Stomach (tissue), 9 donors: Measurements from ENCODE around the gene PFDN6. TPM values are rescaled to one million over a fixed set of nuclear protein-coding genes. Genes with fewer than 3 reads are reported as not detected.

ENCODE experiments used
- DNase-seq, 2 donors: peaks; one replicate each; pipeline versions ENCODE4 v3.0.0 to v3.0.0-alpha.2; 2013 to 2019
- H3K27ac ChIP-seq, 5 donors: fragments of 200-600 bp in 4 of 5; sonication (generic) in 4 of 5; one replicate each; pipeline ENCODE4 v1.5.1; 2013 to 2019; ENCODE audit warnings: mild to moderate bottlenecking in 1 of 5, moderate library complexity in 1 of 5
- H3K27me3 ChIP-seq, 3 donors: fragments of 200-600 bp; sonication (generic); one replicate each; pipeline ENCODE4 v1.5.1; 2017 to 2019; ENCODE audit warnings: mixed run types in 1 of 3
- H3K36me3 ChIP-seq, 4 donors: fragments of 200-600 bp; sonication (generic); 1 replicate in 3 of 4; 2 replicates in 1 of 4; pipeline ENCODE4 v1.5.1; 2016 to 2019
- H3K4me1 ChIP-seq, 4 donors: fragments of 200-600 bp; sonication (generic); one replicate each; pipeline ENCODE4 v1.5.1; 2016 to 2019
- H3K4me3 ChIP-seq, 4 donors: fragments of 200-600 bp; sonication (generic) in 3 of 4; one replicate each; pipeline ENCODE4 v1.5.1; 2016 to 2019; ENCODE audit warnings: mild to moderate bottlenecking in 1 of 4
- H3K9me3 ChIP-seq, 4 donors: fragments of 200-600 bp; sonication (generic); one replicate each; pipeline ENCODE4 v1.5.1; 2016 to 2019
- CTCF ChIP-seq, 7 experiments: fragments of 450-650 bp in 4 of 7; fragments of 200-600 bp in 3 of 7; sonication (generic) in 3 of 7; IDR thresholded peaks; one replicate each; pipeline ENCODE4 v1.5.1; 2016 to 2019; ENCODE audit warnings: antibody characterized with exemption in 7 of 7, control low read depth in 2 of 7, mild to moderate bottlenecking in 1 of 7
- EP300 ChIP-seq: sonication (generic); formaldehyde crosslinking; IDR thresholded peaks from one replicate; pipeline ENCODE4 v1.6.1; 2017; ENCODE audit warnings: antibody characterized with exemption
- POLR2A ChIP-seq, 4 donors: fragments of 450-650 bp; IDR thresholded peaks; one replicate each; pipeline ENCODE4 v1.6.1; 2016; ENCODE audit warnings: antibody characterized with exemption in 4 of 4, control low read depth in 2 of 4, mild to moderate bottlenecking in 1 of 4, moderate library complexity in 1 of 4
- POLR2AphosphoS5 ChIP-seq, 3 donors: sonication (generic); formaldehyde crosslinking; IDR thresholded peaks; one replicate each; pipeline ENCODE4 v1.6.1; 2016; ENCODE audit warnings: antibody characterized with exemption in 3 of 3
- WGBS, 5 donors: extraction: QIAGEN DNeasy Blood & Tissue Kit in 3 of 5; methylation state at CpG; one replicate each; pipeline versions ENCODE4 v1.1.5 to v1.1.7; 2013 to 2018; 5-methylcytosine and 5-hydroxymethylcytosine counted together
- intact Hi-C: fragments of 100-400 bp; cut with DNase I; formaldehyde crosslinking; loops from one replicate; pipeline ENCODE4 v1.15.1; 2023; ENCODE audit warnings: low total_unique reads
- polyA plus RNA-seq, 3 donors: library from polyadenylated mRNA; stranded (reverse); fragments of 200-250 nt; gene quantifications; one replicate each; pipeline ENCODE4 v1.2.3, GENCODE V29; 2013
- total RNA-seq, 5 donors: library from RNA; depleted of rRNA; stranded (reverse); fragments of >200 nt; gene quantifications; one replicate each; pipeline versions ENCODE4 v1.1.0 to v1.2.3, GENCODE V29; 2014 to 2016
- donor health status: healthy with polysubstance abuse.
- donor health status: Bipolar disorder and iron deficiency.
- donor health status: healthy.

PFDN6 gene
- total and polyA plus RNA-seq, 8 donors: 9.7 to 265 (median 32.9) TPM; not detected in 1

- no peak for DNase-seq
Observed at GRCh38 chr6:33318426-33319073, 29.1 kb downstream of the PFDN6 start.

GRCh38 chr6:33319939-33320314, 30.5 kb downstream of the PFDN6 start:
- intact Hi-C loops: no loop called here
- Histone ChIP-seq H3K36me3 (peaks cover 27 to 45% (median 40%) of the 10 kb centered on the region in 4 donors), H3K27ac (peak overlapping the region in 4 of 5 donors; percentile 64 to 97 (median 92)), H3K27me3 (no peaks in the 10 kb centered on the region), H3K4me3 (peak overlapping the region in 2 of 4 donors; percentile 11 to 91), H3K9me3 (no peaks in the 10 kb centered on the region), H3K4me1 (peaks cover 48 to 79% (median 76%) of the 10 kb centered on the region in 4 donors)
- TF ChIP-seq POLR2A (IDR thresholded peaks at IDR 0.05): no peak
- DNase-seq: no peak
- WGBS, 5 donors: 86 to 93% (median 89%) methylated on average over 3 of the region's 3 CpGs

More at GRCh38 chr6:33318426-33319073, 29.1 kb downstream of the PFDN6 start:
- no peaks in the 10 kb centered on the region for H3K9me3 ChIP-seq
- H3K4me3 ChIP-seq: peak overlapping the region; percentile 47 to 58 (median 53)
- 56 to 61% (median 60%) methylated on average over 8 of the region's 8 CpGs for WGBS, 5 donors
- no peak for TF ChIP-seq CTCF (IDR thresholded peaks at IDR 0.05)
- no peak for TF ChIP-seq EP300
- TF ChIP-seq POLR2A (IDR thresholded peaks at IDR 0.05): no peak
- no peak for TF ChIP-seq POLR2AphosphoS5 (IDR thresholded peaks at IDR 0.05)
- peak overlapping the region; percentile 80 to 97 (median 89) for H3K27ac ChIP-seq
- peaks cover 27 to 45% (median 40%) of the 10 kb centered on the region in 4 donors for H3K36me3 ChIP-seq
- intact Hi-C loops: no loop called here
- H3K27me3 ChIP-seq: no peaks in the 10 kb centered on the region
- peaks cover 48 to 80% (median 76%) of the 10 kb centered on the region in 4 donors for H3K4me1 ChIP-seq

GRCh38 chr6:33320315-33321181, 31.1 kb downstream of the PFDN6 start:
- Histone ChIP-seq H3K4me1 (peaks cover 42 to 73% (median 70%) of the 10 kb centered on the region in 4 donors), H3K36me3 (peaks cover 27 to 43% (median 40%) of the 10 kb centered on the region in 4 donors), H3K27me3 (no peaks in the 10 kb centered on the region), H3K9me3 (no peaks in the 10 kb centered on the region), H3K27ac (peak overlapping the region in 4 of 5 donors; percentile 64 to 97 (median 92)), H3K4me3 (peak overlapping the region in 2 of 4 donors; percentile 71 to 91)
- peak in 1 of 2 donors; percentile 59 for DNase-seq
- WGBS, 5 donors: 55 to 78% (median 75%) methylated on average over 19 to 32 of the region's 32 CpGs
- no peak for TF ChIP-seq POLR2AphosphoS5 (IDR thresholded peaks at IDR 0.05)
- TF ChIP-seq POLR2A (IDR thresholded peaks at IDR 0.05): no peak
- TF ChIP-seq CTCF (IDR thresholded peaks at IDR 0.05): no peak
- no peak for TF ChIP-seq EP300
- intact Hi-C loops: no loop called here

- intact Hi-C loops: no loop called here
- Histone ChIP-seq H3K27me3 (no peaks in the 10 kb centered on the region), H3K9me3 (no peaks in the 10 kb centered on the region), H3K36me3 (peaks cover 27 to 36% (median 34%) of the 10 kb centered on the region in 4 donors), H3K4me3 (peak overlapping the region; percentile 71 to 91 (median 74)), H3K27ac (peak overlapping the region in 4 of 5 donors; percentile 91 to 97 (median 92)), H3K4me1 (peaks cover 41 to 66% (median 63%) of the 10 kb centered on the region in 4 donors)
- 79 to 86% (median 82%) methylated on average over 9 of the region's 9 CpGs for WGBS, 5 donors
- TF ChIP-seq EP300 (no peak), POLR2AphosphoS5 (IDR thresholded peaks at IDR 0.05) (no peak), POLR2A (IDR thresholded peaks at IDR 0.05) (no peak), CTCF (IDR thresholded peaks at IDR 0.05) (no peak)
- DNase-seq: no peak
Observed at GRCh38 chr6:33321227-33321626, 31.8 kb downstream of the PFDN6 start.
